NCI-H1694 (cell line): ENCODE measurements around the gene TREX2.
A peak's percentile ranks its signal among the peaks of the same experiment; 100 is the strongest.
"Not testable (repeated sequence)": the region's sequence is repeated elsewhere in the genome, so short reads cannot be mapped to it uniquely, and the experiment has no call there.

Source experiments
- DNase-seq: peaks from one replicate; lab custom pipeline; 2025; lab: John Stamatoyannopoulos, UW

Gene TREX2

DNA sequence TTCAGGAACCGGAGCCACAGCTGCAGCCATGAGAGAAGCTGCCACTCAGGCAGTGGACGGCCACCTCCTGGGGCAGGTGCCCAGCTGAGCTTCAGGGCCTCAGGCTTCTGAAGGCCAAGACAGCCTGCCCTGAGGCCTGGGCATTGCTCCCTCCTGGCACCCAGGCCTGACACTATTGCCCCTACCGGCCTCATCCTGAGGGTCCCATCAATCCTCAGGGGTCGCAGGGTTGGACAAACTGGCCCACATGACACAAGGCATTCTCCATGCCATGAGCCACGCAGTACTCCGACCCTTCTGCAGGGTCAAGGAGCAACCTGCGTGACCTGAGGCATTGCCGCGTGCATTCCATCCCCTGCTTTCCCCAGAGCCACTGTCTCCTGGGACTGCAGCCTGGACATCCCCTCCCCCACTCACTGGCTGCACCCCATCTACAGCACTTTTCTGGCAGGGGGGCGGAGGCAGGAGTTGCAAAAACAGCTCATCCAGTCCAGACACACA lies 37.6 kb downstream of the TREX2 start:
- no peak for DNase-seq

DNA sequence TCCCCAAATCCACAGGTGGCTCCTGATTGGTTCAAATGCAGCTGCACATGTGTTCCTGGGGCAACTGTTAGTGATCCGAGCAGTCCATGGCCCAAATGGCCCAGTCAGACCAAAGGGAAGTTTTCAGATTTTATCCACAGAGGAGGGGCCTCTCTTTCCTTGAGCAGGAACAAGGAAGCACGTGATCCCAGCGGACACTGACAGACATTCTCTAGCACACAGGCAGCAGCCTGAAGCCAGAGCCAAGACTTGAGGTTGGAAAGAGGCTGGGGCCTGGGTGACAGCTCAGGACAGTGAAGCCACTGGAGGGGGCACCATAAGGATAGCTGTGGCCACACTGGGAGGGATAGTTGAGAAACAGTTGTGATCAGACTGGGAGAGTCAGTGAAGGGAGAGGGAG lies 38.1 kb downstream of the TREX2 start:
- DNase-seq, result no peak

DNA sequence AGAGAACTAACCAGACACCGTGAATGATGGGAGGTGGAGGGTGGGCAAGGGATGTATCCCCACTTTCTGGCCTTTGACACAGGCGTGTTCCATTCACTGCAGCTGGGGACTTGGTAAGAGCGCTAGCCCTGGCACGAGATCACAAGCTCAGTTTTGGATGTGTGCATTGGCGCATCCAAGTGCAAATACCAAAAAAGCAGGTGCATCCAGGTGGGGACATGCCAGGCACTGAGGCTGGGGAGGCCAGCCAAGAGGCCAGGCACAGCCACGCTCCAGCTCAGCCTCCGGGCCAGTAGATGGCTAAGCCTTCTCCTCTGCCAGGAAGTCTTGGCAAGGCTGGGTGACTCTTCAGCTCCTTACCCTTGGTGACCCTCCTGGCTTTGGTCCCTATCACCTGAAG lies 39.0 kb downstream of the TREX2 start:
- no peak for DNase-seq

DNA sequence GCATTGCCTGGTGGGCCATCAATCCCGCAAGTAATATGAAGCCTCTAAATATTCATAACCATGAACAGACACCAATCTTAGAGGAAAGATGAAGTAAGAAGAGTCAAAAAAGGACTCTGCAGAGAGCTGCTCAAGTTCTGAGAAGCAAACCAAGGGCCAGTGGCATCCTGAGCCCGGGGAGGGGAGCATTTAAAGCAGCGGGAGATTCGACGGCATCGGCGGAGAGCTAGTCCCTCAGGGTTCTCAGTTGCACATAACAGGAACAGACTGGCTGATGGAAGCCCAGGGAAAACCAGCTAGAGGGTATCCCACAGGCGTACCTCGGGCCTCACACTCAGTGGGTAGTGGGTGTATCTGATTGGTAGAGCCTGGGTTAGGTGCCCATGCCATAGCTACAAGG lies 39.8 kb downstream of the TREX2 start:
- DNase-seq, result no peak

DNA sequence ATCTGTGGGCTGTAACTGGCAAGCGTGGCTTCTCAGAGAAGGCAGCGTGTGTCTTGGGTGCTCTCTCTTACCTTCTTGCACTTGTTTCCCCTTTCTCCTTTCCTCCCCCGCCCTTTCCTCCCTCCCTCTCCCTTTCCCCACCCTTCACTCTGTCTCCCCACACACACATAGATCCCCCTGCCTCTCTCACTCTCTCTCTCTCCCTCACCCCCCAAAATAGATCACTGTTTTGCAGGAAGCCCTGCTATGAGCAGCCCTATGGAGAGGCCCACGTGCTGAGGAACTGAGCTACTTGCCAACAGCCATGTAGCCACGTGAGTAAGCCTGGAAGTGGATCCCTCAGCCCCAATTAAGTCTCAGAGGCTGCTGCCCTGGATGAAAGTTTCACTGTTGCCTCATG lies 40.4 kb downstream of the TREX2 start:
- DNase-seq, result no peak

DNA sequence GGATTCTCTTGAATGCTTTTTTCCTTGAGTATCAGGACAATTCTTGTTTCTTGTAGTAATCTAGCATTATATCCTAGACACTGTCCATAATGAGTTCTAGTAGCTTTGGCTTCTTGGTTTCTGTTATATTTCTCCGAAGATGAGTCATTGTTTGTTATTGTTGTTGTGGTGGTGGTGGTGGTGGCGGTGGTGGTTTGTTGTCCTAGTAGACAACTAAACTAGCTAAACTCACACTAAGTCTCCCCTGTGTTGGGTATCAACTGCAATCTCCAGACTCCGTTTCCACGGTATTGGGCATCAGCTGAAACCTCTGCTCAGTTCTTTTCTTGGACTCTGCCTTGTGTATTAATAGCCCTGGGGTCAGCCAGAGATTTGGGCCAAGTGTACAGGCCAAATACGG lies 41.5 kb downstream of the TREX2 start:
- not testable (repeated sequence) for DNase-seq

DNA sequence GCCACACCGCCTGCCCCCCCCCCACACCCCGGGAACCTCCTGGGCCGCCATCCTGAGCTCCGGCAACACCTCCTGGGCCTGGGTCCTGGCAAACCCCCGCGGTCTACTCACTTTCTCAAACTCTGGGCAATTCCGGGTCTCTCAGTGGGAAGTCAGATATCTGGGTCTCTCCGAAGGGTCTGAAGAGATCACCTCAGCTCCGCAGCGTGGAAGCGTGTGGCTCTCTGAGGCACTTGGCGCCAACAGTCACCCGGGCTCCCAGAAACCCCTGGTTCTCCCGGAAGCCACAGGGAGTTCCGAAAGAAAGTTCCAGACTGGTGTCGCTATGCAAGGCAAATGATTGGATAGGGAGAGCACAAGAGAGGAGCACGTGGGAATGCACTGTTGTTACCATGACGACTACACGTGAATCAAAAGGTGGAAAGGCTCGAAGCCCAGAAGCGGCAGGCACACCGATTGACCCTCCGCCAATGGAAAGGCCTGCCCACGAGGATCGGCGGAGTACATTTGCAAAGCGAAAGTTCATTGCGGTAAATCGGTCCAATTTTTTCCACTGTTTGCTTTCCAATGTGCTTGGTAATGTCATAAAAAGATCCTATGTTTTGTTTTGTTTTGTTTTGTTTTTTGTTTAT lies 44.6 kb downstream of the TREX2 start, which contains the start of gene PNMA6E:
PNMA6E (minus strand) TSS at position 218 of the 632 bp plus-strand sequence. CDS start 2,501 bp downstream, outside the sequence.
- no peak for DNase-seq

DNA sequence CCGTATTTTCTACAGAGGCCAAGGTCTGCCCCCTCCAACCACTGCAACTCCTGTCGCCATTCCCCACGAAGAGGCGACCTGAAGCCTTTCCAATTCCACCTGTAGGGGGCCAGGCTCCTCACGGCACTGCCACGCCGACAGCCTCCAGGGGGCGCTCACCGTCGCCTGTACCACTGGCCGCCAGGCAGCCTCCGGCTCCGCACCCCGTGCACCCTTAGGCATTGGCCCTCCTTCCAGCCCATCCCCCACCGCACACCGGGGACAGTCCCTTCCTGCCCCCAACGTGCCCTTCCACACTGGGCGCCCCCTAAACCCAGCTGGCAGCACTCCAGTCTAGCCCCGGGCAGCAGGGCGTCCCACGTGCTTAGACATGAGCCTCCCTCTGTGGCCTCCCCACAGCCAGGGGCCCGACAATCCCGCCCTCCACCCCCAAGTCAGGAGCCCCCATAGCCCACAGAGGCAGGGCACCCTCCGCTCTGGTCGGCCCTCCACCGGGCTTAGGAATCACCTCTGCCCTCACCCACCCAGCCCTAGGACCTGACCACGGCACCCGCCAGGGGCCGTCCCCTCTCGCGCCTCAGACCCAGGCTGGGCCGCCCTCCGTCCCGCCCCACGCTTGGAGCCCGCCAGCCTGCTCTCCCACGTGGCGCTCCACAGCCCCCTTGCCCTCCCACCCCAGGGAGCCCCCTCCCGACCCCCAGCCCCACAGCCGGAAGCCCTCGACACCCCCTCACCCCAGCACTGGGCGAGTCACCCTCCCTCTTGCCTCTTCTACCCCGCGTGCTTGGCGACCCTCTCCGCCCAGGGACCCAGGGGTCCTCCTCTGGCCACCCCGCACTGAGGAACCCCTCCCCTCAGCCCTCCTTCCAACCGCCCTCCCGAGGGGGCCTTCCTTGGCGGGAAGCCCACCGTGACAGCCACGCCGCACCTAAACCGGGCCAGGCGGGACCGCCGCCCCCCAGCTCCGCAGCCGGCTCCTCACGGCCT lies 45.4 kb downstream of the TREX2 start:
- peak; percentile 43 for DNase-seq

DNA sequence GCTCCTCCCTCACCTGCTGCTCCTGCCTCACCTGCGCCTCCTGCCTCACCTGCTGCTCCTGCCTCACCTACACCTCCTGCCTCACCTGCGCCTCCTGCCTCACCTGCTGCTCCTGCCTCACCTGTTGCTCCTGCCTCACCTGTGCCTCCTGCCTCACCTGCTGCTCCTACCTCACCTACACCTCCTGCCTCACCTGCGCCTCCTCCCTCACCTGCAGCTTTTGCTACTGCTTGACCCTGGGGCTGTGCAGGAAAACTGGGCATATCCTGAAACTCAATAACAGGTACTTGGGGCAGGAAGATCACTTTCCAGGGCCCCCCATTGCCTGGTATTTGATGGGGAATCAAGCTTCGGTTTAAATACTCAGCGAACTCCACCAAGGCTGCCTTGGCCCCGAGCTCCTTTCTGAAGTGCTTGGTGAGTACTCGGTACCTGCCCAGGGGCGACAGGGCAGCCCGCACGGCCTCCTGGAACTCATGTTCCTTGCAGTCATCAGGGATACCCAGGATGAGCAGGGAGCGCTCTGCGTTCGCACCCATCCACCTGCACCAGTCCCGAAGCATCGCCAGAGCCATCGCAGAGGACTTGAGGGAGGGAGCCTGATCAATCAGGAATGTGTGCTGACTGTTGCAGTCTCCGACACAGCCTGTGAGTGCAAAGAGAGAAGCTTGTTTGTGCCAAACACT lies 47.4 kb downstream of the TREX2 start:
- no peak for DNase-seq

DNA sequence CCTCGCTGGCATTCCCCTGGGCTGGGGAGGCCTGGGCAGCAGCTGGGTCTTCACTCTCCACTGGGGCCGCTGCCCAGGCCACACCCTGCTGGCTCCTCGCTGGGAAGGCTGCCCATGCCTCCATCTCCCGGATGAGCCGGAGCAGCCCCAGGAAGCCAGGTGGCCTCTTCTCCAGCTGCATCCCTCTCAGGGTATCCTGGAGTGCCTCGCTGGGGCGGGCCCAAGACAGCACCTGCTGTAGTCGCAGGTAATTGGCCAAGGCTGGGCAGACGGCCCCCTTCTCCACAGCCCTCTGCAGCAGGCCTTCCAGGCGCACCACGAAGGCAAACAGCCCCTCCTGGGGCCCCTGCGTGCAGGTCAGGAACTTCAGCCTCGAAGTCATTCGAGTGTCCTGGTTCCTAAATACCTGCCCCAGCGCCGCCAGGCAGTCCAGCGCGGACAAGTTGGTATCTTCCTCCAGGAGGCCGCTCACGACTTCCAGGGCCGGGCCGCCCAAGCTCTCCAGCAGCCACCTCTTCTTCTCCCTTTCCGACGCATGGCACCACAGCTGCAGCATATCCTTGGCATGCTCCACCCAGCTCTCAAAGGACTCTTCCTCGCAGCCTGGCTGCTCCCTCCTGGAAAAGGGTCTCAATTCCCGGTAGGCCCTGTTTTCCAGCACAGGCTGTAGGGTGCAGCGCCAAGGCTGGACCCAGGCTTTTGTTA lies 48.4 kb downstream of the TREX2 start:
- no peak for DNase-seq

DNA sequence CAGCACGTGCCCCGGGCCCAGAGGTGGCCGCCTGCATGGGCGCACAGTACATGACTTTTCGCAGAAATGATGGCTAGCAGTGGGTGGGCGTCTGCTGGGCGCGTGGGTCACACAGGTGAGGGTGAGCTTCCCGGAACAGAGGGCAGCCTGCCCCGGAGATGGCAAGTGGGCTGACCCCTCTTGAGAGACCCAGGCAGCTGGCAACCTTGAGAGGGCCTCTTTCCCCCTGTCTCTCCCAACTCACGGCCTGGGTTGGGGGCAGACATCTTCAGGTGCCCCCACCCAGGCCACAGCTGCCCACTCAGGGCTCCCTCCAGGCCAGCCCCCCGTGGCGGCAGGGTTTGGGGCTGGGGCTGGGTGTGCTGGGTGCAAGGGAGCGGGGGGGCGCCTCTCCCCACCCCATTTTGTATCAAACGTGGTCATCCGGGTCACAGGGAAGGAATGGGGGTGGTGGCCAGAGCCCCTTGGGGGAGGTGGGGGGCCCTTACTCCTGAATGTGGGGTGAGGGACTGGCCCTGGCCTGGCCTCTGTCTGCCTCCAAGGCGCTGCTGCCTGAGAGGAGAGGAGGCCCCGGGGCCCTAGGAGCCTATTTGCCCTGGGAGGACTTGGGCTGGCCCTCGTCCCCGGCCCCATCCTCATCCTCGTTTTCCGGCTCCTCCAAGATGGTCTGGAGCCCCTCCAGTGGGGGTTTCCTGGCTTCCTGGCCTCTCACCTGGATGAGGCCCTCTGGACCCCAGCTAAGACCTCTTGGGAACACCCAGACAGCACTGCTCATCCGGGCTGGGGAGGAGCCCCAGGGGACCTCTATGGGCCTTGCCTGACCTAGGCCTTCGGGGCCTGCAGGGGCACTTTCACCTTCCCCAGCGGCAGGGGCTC lies 49.3 kb downstream of the TREX2 start:
- DNase-seq, result no peak

DNA sequence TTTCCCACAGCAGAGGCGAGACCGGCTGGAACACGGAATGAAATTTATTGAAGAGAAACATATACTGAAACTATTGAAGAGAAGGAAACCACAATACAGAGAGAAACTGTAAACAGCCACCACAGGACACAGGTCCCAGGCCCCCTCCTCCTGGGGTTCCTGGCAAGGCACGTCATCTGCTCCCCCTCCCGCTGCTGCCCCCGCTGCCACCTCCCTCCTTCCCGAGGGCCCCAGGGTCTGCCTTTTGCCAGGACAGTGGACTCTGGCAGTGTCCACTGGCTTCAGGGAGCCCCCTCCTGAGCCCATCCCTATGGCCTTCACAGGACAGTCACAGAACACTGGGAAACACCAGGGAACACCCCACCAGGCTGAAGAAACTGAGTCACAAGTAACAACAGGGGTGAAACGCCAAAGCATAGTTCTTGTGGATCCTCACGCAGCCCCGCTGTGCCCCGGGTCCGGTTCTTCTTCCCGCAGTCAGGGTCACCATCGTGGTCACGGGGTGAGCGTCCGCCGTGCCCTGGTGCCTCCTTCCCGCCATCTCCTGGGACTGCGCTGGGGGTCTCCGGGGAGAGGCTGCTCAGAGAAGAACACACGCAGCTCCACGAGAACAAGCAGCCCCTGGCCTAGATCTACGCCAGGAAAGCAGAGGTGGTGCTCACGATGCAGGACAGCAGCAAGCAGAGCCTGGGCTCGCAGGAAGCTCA lies 50.1 kb downstream of the TREX2 start:
- DNase-seq, result no peak

DNA sequence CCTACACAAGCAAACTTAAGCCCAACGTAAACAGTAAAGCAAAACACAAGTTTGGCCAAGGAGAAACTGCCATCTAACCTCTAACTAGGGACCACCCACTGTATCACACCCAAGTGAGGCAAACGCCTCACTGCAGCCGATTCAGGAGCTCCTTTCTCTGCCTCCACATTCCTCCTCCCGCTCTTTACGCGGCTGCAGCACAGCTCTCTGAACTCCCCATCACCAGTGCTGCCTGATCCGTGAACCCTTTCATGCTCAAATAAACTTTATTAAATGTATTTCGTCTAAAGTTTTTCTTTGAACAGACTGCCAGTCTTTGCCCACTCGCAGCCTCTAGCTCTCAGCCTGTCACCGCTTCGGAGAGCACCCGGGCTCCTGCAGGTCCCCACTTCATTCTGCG lies 51.2 kb downstream of the TREX2 start:
- no peak for DNase-seq
